Measurements from ENCODE around the gene SULT1C2.

GRCh38 chr2:108293850-108294249, 5.2 kb downstream of the SULT1C2 start:
- TF ChIP-seq, protein P1, sequence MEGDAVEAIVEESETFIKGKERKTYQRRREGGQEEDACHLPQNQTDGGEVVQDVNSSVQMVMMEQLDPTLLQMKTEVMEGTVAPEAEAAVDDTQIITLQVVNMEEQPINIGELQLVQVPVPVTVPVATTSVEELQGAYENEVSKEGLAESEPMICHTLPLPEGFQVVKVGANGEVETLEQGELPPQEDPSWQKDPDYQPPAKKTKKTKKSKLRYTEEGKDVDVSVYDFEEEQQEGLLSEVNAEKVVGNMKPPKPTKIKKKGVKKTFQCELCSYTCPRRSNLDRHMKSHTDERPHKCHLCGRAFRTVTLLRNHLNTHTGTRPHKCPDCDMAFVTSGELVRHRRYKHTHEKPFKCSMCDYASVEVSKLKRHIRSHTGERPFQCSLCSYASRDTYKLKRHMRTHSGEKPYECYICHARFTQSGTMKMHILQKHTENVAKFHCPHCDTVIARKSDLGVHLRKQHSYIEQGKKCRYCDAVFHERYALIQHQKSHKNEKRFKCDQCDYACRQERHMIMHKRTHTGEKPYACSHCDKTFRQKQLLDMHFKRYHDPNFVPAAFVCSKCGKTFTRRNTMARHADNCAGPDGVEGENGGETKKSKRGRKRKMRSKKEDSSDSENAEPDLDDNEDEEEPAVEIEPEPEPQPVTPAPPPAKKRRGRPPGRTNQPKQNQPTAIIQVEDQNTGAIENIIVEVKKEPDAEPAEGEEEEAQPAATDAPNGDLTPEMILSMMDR (IDR thresholded peaks at IDR 0.05), result no peak
- no peak for TF ChIP-seq EZH2 (IDR thresholded peaks at IDR 0.05; ENCODE audit: borderline replicate concordance, insufficient read depth, low read depth, low read length, poor library complexity, severe bottlenecking)
